T-helper 1 cell (primary cell): ENCODE results near the gene PFKL.
"Not testable (repeated sequence)": the region's sequence is repeated elsewhere in the genome, so short reads cannot be mapped to it uniquely, and the experiment has no call there.

Experiments
- DNase-seq, 5 donors: peaks; one replicate each; pipeline ENCODE4 v3.0.0-alpha.2; 2012 to 2020

The PFKL gene

DNA sequence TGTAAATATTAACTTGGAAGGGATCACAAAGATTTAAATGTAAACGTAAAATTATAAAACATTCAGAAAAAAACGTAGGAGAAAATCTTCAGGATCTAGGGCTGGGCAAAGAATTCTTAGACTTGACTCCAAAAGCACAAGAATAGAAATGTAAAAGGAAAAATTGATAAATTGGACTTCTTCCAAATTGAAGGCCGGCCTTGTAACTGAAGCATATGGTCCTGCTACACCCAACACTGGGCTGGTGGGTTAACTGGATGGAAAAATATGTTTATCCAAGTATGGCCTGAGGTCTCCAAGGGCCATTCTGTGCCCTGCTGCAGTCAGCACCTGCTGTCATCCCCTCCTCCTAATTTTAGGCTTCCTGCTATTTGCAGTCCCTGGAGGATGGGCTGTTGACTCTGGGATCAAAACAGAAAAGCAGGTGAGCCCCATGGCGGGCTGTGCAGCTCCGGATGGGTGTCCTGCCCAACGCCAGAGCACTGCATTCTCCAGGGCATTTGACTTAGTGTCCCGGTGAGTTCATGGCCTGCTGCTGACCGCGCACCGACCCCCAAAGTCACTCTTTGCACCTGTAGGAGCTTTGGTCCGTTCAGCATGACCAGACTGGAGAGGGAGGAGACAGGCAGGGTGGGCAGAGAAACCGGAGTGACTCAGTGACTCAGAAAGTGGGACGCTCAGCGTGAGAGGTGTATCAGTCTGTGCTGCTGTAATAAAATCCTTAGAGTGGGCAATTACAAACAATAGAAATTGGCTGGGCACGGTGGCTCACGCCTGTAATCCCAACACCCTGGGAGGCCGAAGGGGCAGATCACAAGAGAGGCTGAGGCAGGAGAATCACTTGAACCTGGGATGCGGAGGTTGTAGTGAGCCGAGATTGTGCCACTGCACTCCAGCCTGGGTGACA is 20.2 kb upstream of the PFKL start:
- DNase-seq = no peak

DNA sequence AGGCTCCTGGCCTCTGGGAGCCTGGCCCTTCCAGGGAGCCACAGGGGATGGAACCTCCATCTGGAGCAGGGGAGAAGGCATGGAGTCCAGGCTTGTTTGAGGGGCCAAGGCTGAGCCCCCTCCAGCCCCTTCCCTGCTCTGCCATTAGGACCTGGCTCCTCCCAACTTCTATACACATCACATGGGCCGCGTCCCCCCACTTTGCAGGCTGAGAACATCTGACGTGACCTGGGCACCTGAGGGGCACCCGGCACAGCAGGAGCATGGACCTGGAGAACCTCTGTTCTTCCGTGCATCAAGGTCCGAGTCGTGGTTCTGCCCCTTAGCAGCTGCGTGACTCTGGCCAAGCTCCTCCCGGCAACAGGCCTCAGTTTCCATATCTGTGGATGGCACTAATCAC is 18.1 kb upstream of the PFKL start:
- DNase-seq = no peak

- DNase-seq = no peak
Observed at GRCh38 chr21:44282370-44282769, 17.5 kb upstream of the PFKL start.

DNA sequence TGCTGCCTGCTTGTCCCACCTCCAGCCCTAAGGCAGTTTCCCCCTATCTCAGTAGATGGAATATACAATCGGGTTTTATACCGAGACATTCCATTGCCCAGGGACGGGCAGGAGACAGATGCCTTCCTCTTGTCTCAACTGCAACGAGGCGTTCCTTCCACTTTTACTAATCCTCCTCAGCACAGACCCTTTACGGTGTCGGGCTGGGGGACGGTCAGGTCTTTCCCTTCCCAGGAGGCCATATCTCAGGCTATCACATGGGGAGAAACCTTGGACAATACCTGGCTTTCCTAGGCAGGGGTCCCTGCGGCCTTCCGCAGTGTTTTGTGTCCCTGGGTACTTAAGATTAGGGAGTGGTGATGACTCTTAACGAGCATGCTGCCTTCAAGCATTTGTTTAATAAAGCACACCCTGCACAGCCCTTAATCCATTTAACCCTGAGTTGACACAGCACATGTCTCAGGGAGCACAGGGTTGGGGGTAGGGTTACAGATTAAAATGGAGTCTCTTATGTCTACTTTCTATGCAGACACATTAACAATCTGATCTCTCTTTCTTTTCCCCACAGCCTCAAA is 16.6 kb upstream of the PFKL start:
- not testable (repeated sequence) for DNase-seq

- DNase-seq = no peak
Observed at GRCh38 chr21:44283948-44284347, 15.9 kb upstream of the PFKL start.

GRCh38 chr21:44285138-44285992 is 14.5 kb upstream of the PFKL start, which contains the start of gene AIRE:
TSS of gene AIRE (plus strand) at chr21:44285876. CDS start at chr21:44286007, 131 bp downstream.
- DNase-seq = no peak

- DNase-seq = no peak
Observed at GRCh38 chr21:44286086-44286715, 13.7 kb upstream of the PFKL start.

- no peak for DNase-seq
Observed at GRCh38 chr21:44286716-44287632, 12.9 kb upstream of the PFKL start.

GRCh38 chr21:44288251-44289110 is 11.4 kb upstream of the PFKL start:
- DNase-seq = no peak

- DNase-seq = no peak
Observed at GRCh38 chr21:44289381-44290010, 10.4 kb upstream of the PFKL start.

DNA sequence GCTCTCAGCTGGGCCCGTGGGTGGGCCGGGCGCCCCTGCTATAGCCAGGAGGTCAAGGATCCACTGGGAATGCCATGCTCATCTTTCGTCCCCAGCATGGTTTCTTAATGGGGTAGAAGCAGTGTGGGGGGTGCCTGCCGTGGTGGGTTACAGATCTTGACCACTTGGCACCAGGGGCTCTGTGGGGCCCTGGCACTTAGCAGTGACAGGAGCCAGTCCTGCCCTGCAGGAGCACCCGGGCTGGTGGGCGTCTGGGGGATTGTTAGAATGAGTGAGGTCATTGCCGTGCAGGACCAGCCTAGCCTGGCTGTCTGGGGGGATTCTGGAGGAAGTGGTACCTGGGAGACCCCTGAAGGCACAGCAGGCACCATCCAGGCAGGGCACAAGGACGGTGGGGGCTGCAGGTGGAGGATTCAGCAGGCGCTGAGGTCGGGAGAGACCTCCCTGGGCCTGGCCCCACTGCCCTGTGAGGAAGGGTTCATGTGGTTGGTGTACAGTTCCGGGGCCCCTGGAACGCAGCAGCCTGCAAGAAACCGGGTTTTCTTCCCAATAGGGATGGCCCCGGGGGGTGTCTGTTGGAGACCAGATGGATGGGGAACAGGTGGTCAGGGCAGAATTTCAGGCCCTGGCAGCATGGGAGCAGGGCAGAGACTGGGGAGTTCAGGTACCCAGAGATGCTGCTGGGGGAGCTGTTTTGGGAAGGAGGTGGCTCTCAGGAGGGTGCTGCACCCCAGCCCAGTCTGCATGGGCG is 9.4 kb upstream of the PFKL start:
- no peak for DNase-seq

GRCh38 chr21:44291078-44291935 is 8.5 kb upstream of the PFKL start:
- DNase-seq = no peak

GRCh38 chr21:44291936-44292811 is 7.7 kb upstream of the PFKL start:
- no peak for DNase-seq

- DNase-seq = no peak
Observed at GRCh38 chr21:44292812-44293195, 7.0 kb upstream of the PFKL start.

GRCh38 chr21:44293551-44294231 is 6.2 kb upstream of the PFKL start:
- peak in 3 of 5 donors; percentile 7 to 42 (median 22) for DNase-seq

GRCh38 chr21:44294391-44295162 is 5.3 kb upstream of the PFKL start:
- peak in 1 of 5 donors; percentile 5 for DNase-seq
